Choroid plexus epithelial cell (primary cell): ENCODE results near the gene PKD2L1.
"Not testable (repeated sequence)": the region's sequence is repeated elsewhere in the genome, so short reads cannot be mapped to it uniquely, and the experiment has no call there.

Experiments
- DNase-seq: peaks from one replicate; pipeline ENCODE4 v3.0.0-alpha.2; 2010; ENCODE audit warnings: low read depth
- H3K4me3 ChIP-seq: 2 replicates; pipeline ENCODE4 v1.5.1; 2011; ENCODE audit warnings: low read depth, mild to moderate bottlenecking, control low read depth, low read length, moderate library complexity
- CTCF ChIP-seq: conservative IDR thresholded peaks from 2 replicates; pipeline ENCODE4 v1.5.1; 2011; ENCODE audit warnings: low read depth, mild to moderate bottlenecking, control low read depth, inconsistent platforms, low read length, moderate library complexity

PKD2L1 gene

DNA sequence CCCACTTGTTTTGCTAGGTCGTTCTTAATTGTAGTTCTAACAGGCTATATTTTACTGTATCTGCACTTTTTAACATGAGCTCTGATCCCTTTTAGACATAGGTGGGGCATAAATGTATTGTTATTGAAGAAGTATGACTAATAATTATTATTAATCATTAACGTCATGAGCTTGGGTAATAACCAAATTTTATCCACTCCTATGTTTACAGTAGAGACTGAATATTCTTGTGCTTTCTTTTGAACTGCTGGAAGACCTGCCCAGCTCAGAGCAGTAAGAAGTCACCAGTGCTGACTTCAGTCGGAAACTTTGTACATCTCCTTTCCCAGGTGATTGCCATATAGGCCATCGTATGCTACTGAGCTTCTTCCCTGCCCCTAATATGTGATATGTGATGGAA is 18.7 kb downstream of the PKD2L1 start:
- no peak for TF ChIP-seq CTCF
- DNase-seq = no peak
- H3K4me3 ChIP-seq = no peak overlapping the region

DNA sequence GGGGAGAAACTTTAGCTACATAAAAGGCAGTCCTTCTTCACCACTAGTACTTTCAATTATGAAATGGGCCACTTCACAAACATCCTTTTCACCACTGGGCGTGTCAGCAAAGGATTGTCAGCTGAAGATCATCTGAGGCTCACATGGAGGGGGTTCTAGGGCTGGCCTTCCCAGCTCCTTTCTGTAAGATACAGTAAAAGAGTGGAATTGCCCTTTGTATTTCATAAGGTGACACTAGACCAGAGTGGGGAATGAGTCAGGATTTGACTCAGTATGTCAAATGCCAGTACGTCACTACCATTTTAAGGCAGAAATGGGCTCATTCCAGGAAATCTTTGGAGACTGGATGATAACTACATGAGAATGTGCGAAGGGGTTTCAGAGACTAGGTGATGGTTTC is 22.3 kb downstream of the PKD2L1 start:
- DNase-seq = peak; percentile 63
- no peak for TF ChIP-seq CTCF
- no peak overlapping the region for H3K4me3 ChIP-seq

- no peak for TF ChIP-seq CTCF
- H3K4me3 ChIP-seq = no peak overlapping the region
- no peak for DNase-seq
These were observed 23.2 kb downstream of the PKD2L1 start for GRCh38 chr10:100306861-100307260.

DNA sequence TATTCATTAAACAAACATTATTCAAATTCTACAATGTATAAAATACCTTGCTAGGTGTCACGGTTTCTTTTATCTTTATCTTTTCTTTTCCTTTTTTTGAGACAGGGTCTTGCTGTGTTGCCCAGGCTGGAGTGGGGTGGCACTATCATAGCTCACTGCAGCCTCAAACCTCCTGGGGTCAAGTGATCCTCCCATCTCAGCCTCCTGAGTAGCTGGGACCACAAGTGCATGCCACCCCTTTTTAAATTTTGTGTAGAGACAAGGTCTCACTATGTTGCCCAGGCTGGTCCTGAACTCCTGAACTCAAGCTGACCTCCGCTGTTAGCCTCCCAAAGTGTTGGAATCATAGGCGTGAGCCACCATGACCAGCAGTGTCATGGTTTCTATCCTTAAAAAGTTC is 25.6 kb downstream of the PKD2L1 start:
- no peak overlapping the region for H3K4me3 ChIP-seq
- TF ChIP-seq CTCF = no peak
- no peak for DNase-seq

DNA sequence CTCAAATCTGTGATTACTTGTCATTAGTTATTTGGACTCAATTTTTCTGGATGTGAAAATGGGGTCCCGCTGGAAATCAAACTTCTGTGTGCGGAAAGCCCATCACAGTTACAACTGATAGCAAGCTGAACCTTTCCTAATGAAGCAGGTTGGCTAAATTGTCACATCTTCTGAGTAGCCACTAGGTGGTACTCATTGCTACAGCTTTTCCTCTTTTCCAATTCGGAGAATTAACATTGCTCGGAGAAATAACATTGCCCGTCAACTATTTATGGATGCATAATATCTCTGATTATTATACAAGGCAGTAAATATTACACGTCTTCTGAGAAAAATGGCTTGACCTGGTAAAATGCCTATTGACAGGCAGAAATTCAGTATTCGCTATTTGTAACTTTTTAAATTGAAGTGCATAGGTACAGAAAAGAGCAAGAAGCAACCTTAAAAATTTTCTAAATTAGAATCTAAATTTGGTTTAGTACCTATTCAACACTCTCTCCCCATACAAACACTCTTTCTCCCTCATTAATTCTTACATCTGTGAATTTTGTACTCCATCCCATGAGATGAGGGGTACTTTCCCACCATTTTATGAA is 26.2 kb downstream of the PKD2L1 start:
- no peak overlapping the region for H3K4me3 ChIP-seq
- DNase-seq = peak; percentile 57
- TF ChIP-seq CTCF = peak; percentile 71

DNA sequence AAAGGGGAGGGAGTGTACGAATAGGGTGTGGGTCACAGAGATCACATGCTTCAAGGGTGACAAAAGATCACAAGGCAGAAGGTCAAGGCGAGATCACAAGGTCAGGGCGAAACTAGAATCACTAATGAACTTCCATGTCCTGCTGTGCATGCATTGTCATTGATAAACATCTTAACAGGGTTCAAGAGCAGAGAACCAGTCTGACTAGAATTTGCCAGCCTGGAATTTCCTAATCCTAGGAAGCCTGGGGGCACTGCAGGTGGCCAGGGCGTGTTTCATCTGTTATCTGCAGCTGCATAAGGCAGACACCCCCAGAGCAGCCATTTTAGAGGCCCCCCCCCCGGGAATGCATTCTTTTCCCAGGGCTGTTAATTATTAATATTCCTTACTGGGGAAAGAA is 28.9 kb downstream of the PKD2L1 start:
- DNase-seq, H3K4me3 ChIP-seq: not testable (repeated sequence)

DNA sequence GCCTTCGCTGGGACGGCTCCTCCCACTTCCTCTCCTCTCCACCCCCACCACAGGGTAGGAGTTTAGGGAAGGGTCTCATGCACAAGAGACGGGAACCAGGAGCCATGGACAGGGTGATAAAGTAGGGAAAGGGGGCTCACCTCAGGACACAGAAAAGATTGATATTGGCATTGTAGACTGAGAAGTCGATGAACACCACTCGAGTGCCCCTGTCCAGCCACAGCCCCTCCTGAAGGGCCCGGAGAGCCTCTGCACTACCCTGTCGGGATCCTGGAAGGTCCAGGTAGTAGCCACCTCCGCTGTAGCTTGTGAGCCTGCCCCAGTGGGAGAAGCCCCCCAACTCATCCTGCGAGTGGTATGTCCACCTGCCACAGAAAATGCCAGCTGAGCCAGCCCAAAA is 32.8 kb downstream of the PKD2L1 start:
- DNase-seq = no peak
- no peak for TF ChIP-seq CTCF
- no peak overlapping the region for H3K4me3 ChIP-seq
